Endodermal cell (in vitro differentiated cells): Measurements from ENCODE around the gene INSR. TPM values are rescaled to one million over a fixed set of nuclear protein-coding genes. Genes with fewer than 3 reads are reported as not detected.

ENCODE experiments used
- DNase-seq: peaks from one replicate; pipeline ENCODE4 v3.0.0-alpha.2; 2017
- H3K27ac ChIP-seq: 2 replicates; pipeline ENCODE4 v1.5.1; 2013; ENCODE audit warnings: mild to moderate bottlenecking, low read depth, low read length, moderate library complexity
- H3K27me3 ChIP-seq: 2 replicates; pipeline ENCODE4 v1.6.1; 2013; ENCODE audit warnings: mild to moderate bottlenecking, low read length, moderate library complexity; ENCODE audit not compliant: insufficient read depth, control insufficient read depth, poor library complexity, severe bottlenecking
- H3K36me3 ChIP-seq: 2 replicates; pipeline ENCODE4 v1.7.0; 2013; ENCODE audit warnings: mild to moderate bottlenecking, low read length, moderate library complexity; ENCODE audit not compliant: control insufficient read depth, insufficient read depth
- H3K4me1 ChIP-seq: one replicate; pipeline ENCODE4 v1.7.0; 2013; ENCODE audit warnings: low read length; ENCODE audit not compliant: control insufficient read depth, insufficient read depth
- H3K4me3 ChIP-seq: 2 replicates; pipeline ENCODE4 v1.5.1; 2013; ENCODE audit warnings: mild to moderate bottlenecking, low read length, moderate library complexity
- H3K9ac ChIP-seq: 2 replicates; pipeline ENCODE4 v1.6.1; 2013; ENCODE audit warnings: mild to moderate bottlenecking, low read length, moderate library complexity; ENCODE audit not compliant: poor library complexity, severe bottlenecking; ENCODE audit errors: extremely low read depth
- H3K9me3 ChIP-seq: 2 replicates; pipeline ENCODE4 v1.6.1; 2013; ENCODE audit warnings: mild to moderate bottlenecking, low read length, moderate library complexity; ENCODE audit not compliant: control insufficient read depth
- H3K27ac Mint-ChIP-seq: 2 replicates; pipeline ENCODE4 v1.8.0; 2020; ENCODE audit warnings: mixed read lengths
- H3K27me3 Mint-ChIP-seq: 2 replicates; pipeline ENCODE4 v1.8.0; 2021; ENCODE audit warnings: mild to moderate bottlenecking, mixed read lengths; ENCODE audit not compliant: insufficient read depth
- H3K36me3 Mint-ChIP-seq: 2 replicates; pipeline ENCODE4 v1.8.0; 2020; ENCODE audit warnings: low read depth, mixed read lengths
- H3K4me1 Mint-ChIP-seq: 2 replicates; pipeline ENCODE4 v1.8.0; 2020; ENCODE audit warnings: mixed read lengths
- H3K4me3 Mint-ChIP-seq: 2 replicates; pipeline ENCODE4 v1.8.0; 2020; ENCODE audit warnings: mild to moderate bottlenecking, moderate library complexity, mixed read lengths
- H3K9me3 Mint-ChIP-seq: 2 replicates; pipeline ENCODE4 v1.8.0; 2020; ENCODE audit warnings: mild to moderate bottlenecking, mixed read lengths
- WGBS, 2 experiments: methylation state at CpG; one replicate each; pipeline versions ENCODE4 v1.1.5 to v1.1.7; 2013; ENCODE audit warnings: missing lambda C conversion rate in 2 of 2, mixed read lengths in 1 of 2; ENCODE audit not compliant: insufficient coverage in 1 of 2, insufficient read length in 1 of 2; 5-methylcytosine and 5-hydroxymethylcytosine counted together
- total RNA-seq, 2 donors: library from RNA; stranded (reverse); fragmentation: NEBNext Ultra II Directional in 1 of 2; extraction: Animal tissue kit (Norgen Biotek cat#: 25700) in 1 of 2; gene quantifications; 2 replicates in 1 of 2; 3 replicates in 1 of 2; pipeline ENCODE4 v1.2.1, GENCODE V29; 2021
- TF ChIP-seq, protein P1 (sequence below): fragments of 200-600 bp; sonication (generic); conservative IDR thresholded peaks from 2 replicates; pipeline ENCODE4 v1.5.0; 2021; ENCODE audit warnings: antibody characterized with exemption, mild to moderate bottlenecking

The INSR gene
- total RNA-seq, 2 donors from 2014 or later: 31.3 to 31.5 TPM

DNA sequence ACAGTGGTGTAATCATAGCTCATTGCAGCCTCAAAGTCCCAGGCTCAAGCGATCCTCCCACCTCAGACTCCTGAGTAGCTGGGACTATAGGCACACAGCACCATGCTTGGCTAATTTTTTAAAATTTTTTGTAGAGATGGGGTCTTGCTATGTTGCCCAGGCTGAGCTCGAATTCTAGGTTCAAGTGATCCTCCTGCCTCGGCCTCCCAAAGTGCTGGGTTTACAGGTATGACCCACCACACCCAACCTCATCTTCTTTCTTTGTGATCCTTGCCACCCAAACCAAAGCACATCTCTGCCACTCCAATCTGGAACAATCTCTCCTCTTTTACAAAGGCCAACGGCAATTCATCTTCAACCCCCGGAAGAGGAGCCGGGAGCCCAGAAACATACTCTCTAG is 38.6 kb downstream of the INSR start:
- no peak overlapping the region for H3K4me3 ChIP-seq
- Mint-ChIP-seq H3K27me3 (no peaks in the 10 kb centered on the region), H3K4me3 (no peak overlapping the region), H3K27ac (no peak overlapping the region), H3K4me1 (peaks cover 7% of the 10 kb centered on the region), H3K36me3 (no peaks in the 10 kb centered on the region), H3K9me3 (no peaks in the 10 kb centered on the region)
- no peaks in the 10 kb centered on the region for H3K36me3 ChIP-seq
- 73 to 93% methylated on average over 2 to 6 of the region's 6 CpGs for WGBS, 2 experiments
- TF ChIP-seq, protein P1, sequence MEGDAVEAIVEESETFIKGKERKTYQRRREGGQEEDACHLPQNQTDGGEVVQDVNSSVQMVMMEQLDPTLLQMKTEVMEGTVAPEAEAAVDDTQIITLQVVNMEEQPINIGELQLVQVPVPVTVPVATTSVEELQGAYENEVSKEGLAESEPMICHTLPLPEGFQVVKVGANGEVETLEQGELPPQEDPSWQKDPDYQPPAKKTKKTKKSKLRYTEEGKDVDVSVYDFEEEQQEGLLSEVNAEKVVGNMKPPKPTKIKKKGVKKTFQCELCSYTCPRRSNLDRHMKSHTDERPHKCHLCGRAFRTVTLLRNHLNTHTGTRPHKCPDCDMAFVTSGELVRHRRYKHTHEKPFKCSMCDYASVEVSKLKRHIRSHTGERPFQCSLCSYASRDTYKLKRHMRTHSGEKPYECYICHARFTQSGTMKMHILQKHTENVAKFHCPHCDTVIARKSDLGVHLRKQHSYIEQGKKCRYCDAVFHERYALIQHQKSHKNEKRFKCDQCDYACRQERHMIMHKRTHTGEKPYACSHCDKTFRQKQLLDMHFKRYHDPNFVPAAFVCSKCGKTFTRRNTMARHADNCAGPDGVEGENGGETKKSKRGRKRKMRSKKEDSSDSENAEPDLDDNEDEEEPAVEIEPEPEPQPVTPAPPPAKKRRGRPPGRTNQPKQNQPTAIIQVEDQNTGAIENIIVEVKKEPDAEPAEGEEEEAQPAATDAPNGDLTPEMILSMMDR: no peak
- no peaks in the 10 kb centered on the region for H3K27me3 ChIP-seq
- no peak overlapping the region for H3K9ac ChIP-seq
- H3K27ac ChIP-seq: no peak overlapping the region
- DNase-seq: no peak
- H3K4me1 ChIP-seq: no peaks in the 10 kb centered on the region
- no peaks in the 10 kb centered on the region for H3K9me3 ChIP-seq

DNA sequence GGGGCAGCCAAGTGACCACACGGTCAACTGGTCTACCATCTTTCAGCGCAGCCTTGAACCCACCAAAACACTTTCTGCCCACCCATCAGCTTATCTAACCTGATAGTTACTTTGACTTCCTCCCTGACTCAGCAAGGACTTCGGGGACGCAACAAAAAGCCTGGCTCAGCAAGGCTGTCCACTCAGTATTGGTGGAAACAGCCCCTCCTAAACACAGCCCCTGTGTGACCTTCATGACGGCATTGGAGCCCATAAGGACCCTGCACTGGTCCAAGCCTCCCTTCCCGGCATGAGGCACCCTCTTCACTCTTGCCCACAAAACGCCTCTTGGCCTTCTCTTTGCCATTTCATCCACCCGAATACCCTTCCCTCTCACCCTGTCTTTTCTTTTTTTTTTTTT is 39.1 kb downstream of the INSR start:
- WGBS, 2 experiments: 91 to 100% methylated on average over 5 to 8 of the region's 8 CpGs
- no peaks in the 10 kb centered on the region for H3K4me1 ChIP-seq
- Mint-ChIP-seq H3K27ac (no peak overlapping the region), H3K27me3 (no peaks in the 10 kb centered on the region), H3K4me1 (peaks cover 7% of the 10 kb centered on the region), H3K9me3 (no peaks in the 10 kb centered on the region), H3K4me3 (no peak overlapping the region), H3K36me3 (no peaks in the 10 kb centered on the region)
- no peak overlapping the region for H3K9ac ChIP-seq
- H3K27ac ChIP-seq: no peak overlapping the region
- TF ChIP-seq, protein P1: no peak
- no peaks in the 10 kb centered on the region for H3K9me3 ChIP-seq
- no peak for DNase-seq
- no peaks in the 10 kb centered on the region for H3K36me3 ChIP-seq
- H3K4me3 ChIP-seq: no peak overlapping the region
- no peaks in the 10 kb centered on the region for H3K27me3 ChIP-seq

DNA sequence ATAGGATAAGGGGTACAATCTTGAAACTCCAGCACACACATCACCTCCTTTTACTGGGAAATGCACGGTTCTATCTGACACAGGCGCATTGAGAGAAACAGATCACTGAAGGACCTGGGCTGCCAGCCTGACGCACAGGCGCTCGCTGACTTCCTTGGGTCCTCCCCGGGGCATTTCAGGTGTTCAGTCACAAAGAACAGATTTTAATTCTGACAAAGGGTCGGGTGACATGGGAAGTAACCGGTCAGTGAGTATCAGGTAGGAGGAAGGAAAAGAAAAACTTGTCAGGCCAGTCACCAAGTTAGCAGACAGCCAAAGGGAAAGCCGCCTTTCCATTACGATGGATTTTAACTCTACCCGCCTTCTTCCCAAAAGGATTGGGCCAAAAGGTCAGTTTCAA is 39.6 kb downstream of the INSR start:
- Mint-ChIP-seq H3K4me3 (no peak overlapping the region), H3K9me3 (no peaks in the 10 kb centered on the region), H3K27ac (no peak overlapping the region), H3K27me3 (no peaks in the 10 kb centered on the region), H3K4me1 (peaks cover 7% of the 10 kb centered on the region), H3K36me3 (no peaks in the 10 kb centered on the region)
- DNase-seq: no peak
- H3K36me3 ChIP-seq: no peaks in the 10 kb centered on the region
- TF ChIP-seq, protein P1: no peak
- no peak overlapping the region for H3K9ac ChIP-seq
- no peaks in the 10 kb centered on the region for H3K27me3 ChIP-seq
- 93 to 94% methylated on average over 11 of the region's 11 CpGs for WGBS, 2 experiments
- H3K27ac ChIP-seq: no peak overlapping the region
- H3K4me3 ChIP-seq: no peak overlapping the region
- H3K4me1 ChIP-seq: no peaks in the 10 kb centered on the region
- H3K9me3 ChIP-seq: no peaks in the 10 kb centered on the region
